Vagina (tissue), 2 donors: ENCODE results near the gene PAQR5. TPM values are rescaled to one million over a fixed set of nuclear protein-coding genes. Genes with fewer than 3 reads are reported as not detected.
A peak's percentile ranks its signal among the peaks of the same experiment; 100 is the strongest.

Source experiments
- DNase-seq, 2 donors: peaks; one replicate each; pipeline ENCODE4 v3.0.0-alpha.2; 2017; ENCODE audit errors: extremely low spot score in 2 of 2
- H3K27ac ChIP-seq: fragments of 200-600 bp; sonication (generic); one replicate; pipeline ENCODE4 v1.5.1; 2019
- H3K27me3 ChIP-seq: fragments of 200-600 bp; sonication (generic); one replicate; pipeline ENCODE4 v1.5.1; 2019
- H3K36me3 ChIP-seq, 2 donors: fragments of 200-600 bp; sonication (generic); one replicate each; pipeline ENCODE4 v1.5.1; 2017 to 2019
- H3K4me1 ChIP-seq: fragments of 200-600 bp; sonication (generic); one replicate; pipeline ENCODE4 v1.5.1; 2019
- H3K4me3 ChIP-seq, 2 donors: fragments of 200-600 bp; sonication (generic); 1 replicate in 1 of 2; 2 replicates in 1 of 2; pipeline ENCODE4 v1.5.1; 2016 to 2019
- H3K9me3 ChIP-seq: fragments of 200-600 bp; sonication (generic); one replicate; pipeline ENCODE4 v1.5.1; 2019
- POLR2A ChIP-seq, 2 donors: fragments of 450-650 bp; IDR thresholded peaks; one replicate each; pipeline ENCODE4 v1.6.1; 2017; ENCODE audit warnings: antibody characterized with exemption in 2 of 2, mild to moderate bottlenecking in 2 of 2, moderate library complexity in 2 of 2
- POLR2AphosphoS5 ChIP-seq, 2 donors: sonication (generic); formaldehyde crosslinking; IDR thresholded peaks; one replicate each; pipeline ENCODE4 v1.9.0; 2017; ENCODE audit warnings: antibody characterized with exemption in 2 of 2, mild to moderate bottlenecking in 2 of 2, low read depth in 1 of 2; ENCODE audit not compliant: insufficient read depth in 1 of 2
- intact Hi-C: fragments of 100-400 bp; cut with DNase I; formaldehyde crosslinking; loops from one replicate; pipeline ENCODE4 v1.15.1; 2023
- total RNA-seq: library from RNA; depleted of rRNA; stranded (reverse); fragments of >200 nt; gene quantifications from one replicate; pipeline ENCODE4 v1.2.3, GENCODE V29; 2016
- TF ChIP-seq, protein P1 (sequence below), 3 experiments: fragments of 450-650 bp in 2 of 3; fragments of 200-600 bp in 1 of 3; sonication (generic) in 1 of 3; IDR thresholded peaks; one replicate each; pipeline ENCODE4 v1.5.1; 2017 to 2019; ENCODE audit warnings: antibody characterized with exemption in 3 of 3, mild to moderate bottlenecking in 2 of 3, moderate library complexity in 2 of 3

PAQR5 gene
- total RNA-seq, 1 donor from 2014 or later, result 9.1 TPM

DNA sequence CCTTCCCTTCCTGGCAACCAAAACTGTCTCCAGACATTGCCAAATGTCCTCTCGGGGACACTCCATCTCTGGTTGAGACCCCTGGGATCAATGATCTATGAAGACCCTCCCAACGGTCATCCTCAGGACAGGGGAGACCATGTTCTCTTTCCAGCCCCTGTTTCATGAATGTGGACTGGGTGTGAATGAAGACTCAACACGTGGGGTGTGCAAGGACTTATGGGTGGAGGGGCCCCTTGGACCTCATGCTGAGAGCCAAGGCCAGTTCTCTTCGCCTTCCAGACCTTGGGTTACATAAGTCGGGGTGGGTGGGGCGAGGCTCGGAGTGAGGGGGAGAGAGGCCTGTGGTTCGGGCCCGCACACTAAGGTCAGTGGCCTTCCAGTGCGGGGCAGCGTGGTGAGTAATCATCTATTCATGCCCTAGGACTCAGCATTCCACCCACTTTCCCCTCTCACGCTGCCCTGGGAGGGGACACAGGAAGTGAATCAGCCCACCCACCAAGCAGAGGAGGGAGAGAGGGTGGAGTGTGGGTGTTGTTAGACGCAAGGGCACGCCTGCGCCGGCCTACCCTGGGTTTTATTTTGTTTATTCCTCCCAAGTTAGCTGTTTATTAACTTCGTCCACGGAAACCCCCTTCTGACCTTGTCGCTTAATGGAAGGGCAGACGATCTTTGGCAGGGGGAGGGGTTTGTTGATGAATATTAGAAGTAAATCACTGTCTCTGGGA lies 6.7 kb downstream of the PAQR5 start:
- peak overlapping the region; percentile 13 for H3K27ac ChIP-seq

DNA sequence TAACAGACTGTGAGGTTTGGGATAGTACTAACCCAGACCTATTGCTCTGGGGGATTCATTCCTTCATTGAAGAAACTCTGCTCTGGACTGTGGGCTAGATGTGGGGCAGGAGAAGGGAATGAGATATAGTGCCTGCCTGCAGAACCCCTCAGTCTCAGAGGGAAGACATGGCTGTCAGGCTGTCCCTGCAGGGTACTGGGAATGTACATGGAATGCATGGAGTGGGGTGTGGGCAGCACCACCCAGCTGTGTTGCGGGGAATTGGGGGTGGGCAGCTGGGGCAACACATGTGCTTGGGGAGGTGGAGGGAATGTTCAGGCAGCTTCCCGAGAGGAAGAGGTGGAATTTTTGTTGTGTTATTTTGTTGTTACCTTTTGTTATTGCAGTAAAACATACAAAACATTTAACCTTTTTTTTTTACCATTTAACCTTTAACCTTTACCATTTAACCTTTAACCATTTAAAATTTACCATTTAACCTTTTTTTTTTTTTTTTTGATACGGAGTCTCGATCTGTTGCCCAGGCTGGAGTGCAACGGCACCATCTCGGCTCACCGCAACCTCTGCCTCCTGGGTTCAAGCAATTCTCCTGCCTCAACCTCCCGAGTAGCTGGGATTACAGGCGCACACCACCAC lies 7.3 kb downstream of the PAQR5 start:
- Histone ChIP-seq H3K4me3 (no peak overlapping the region), H3K4me1 (no peaks in the 10 kb centered on the region), H3K27me3 (no peaks in the 10 kb centered on the region), H3K36me3 (no peaks in the 10 kb centered on the region), H3K27ac (peak overlapping the region; percentile 13), H3K9me3 (no peaks in the 10 kb centered on the region)
- intact Hi-C loops, result no loop called here
- no peak for TF ChIP-seq POLR2AphosphoS5 (IDR thresholded peaks at IDR 0.05; ENCODE audit: insufficient read depth in 1 of 2, low read depth in 1 of 2)
- TF ChIP-seq POLR2A (IDR thresholded peaks at IDR 0.05), result no peak
- TF ChIP-seq, protein P1, sequence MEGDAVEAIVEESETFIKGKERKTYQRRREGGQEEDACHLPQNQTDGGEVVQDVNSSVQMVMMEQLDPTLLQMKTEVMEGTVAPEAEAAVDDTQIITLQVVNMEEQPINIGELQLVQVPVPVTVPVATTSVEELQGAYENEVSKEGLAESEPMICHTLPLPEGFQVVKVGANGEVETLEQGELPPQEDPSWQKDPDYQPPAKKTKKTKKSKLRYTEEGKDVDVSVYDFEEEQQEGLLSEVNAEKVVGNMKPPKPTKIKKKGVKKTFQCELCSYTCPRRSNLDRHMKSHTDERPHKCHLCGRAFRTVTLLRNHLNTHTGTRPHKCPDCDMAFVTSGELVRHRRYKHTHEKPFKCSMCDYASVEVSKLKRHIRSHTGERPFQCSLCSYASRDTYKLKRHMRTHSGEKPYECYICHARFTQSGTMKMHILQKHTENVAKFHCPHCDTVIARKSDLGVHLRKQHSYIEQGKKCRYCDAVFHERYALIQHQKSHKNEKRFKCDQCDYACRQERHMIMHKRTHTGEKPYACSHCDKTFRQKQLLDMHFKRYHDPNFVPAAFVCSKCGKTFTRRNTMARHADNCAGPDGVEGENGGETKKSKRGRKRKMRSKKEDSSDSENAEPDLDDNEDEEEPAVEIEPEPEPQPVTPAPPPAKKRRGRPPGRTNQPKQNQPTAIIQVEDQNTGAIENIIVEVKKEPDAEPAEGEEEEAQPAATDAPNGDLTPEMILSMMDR (IDR thresholded peaks at IDR 0.05), result no peak
- DNase-seq, result no peak

More for the DNA sequence above, 6.7 kb downstream of the PAQR5 start:
- no peak for DNase-seq
- intact Hi-C loops, result no loop called here
- TF ChIP-seq, protein P1 (IDR thresholded peaks at IDR 0.05), result no peak
- TF ChIP-seq POLR2A (IDR thresholded peaks at IDR 0.05), result no peak
- no peak for TF ChIP-seq POLR2AphosphoS5 (IDR thresholded peaks at IDR 0.05; ENCODE audit: insufficient read depth in 1 of 2, low read depth in 1 of 2)
- H3K36me3 ChIP-seq, result no peaks in the 10 kb centered on the region
- H3K4me3 ChIP-seq, result no peak overlapping the region
- no peaks in the 10 kb centered on the region for H3K9me3 ChIP-seq
- H3K4me1 ChIP-seq, result no peaks in the 10 kb centered on the region
- no peaks in the 10 kb centered on the region for H3K27me3 ChIP-seq

DNA sequence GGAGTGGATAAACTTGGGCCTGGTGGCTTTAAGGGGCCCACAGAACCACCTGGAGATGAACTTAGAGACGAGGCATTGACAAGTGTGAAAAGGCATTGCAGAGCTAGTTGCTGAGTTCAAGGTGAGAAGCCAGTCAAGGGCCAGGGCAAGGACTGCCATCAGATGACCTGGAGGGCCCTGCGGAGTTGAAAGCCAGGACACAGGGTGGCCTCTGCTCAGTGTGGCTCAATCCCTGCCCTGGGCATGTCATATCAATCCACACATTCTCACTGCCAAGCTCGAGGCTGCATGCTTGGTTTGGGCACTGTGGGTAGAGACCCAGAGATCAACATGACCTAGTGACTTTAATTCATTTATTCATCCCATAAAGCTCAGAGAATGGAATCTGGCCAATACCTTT lies 9.2 kb downstream of the PAQR5 start:
- no peak for DNase-seq
- Histone ChIP-seq H3K9me3 (no peaks in the 10 kb centered on the region), H3K27ac (no peak overlapping the region), H3K36me3 (no peaks in the 10 kb centered on the region), H3K4me3 (no peak overlapping the region), H3K4me1 (no peaks in the 10 kb centered on the region), H3K27me3 (no peaks in the 10 kb centered on the region)
- TF ChIP-seq, protein P1 (IDR thresholded peaks at IDR 0.05), result no peak
- TF ChIP-seq POLR2AphosphoS5 (IDR thresholded peaks at IDR 0.05; ENCODE audit: insufficient read depth in 1 of 2, low read depth in 1 of 2), result no peak
- no peak for TF ChIP-seq POLR2A (IDR thresholded peaks at IDR 0.05)
- intact Hi-C loops, result no loop called here

DNA sequence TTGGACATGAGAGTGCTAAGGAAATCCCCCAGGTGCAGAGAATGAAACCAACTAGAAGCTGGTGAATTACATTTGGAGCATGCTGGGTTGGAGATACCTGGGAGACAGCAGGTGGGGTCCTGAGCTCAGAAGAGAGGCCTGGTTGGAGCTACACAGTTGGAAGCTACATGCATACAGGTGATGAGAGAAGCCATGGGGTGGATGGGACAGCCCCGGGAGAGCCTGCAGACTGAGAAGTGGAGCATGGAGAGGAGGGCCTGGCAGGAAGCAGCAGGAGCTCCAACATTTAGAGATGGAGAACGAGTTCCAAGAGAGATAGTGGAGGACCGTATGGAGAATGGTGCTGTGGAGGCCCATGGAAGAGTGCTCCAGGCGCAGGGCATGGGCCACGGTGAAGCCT lies 10.2 kb downstream of the PAQR5 start:
- intact Hi-C loops, result no loop called here
- H3K27ac ChIP-seq, result no peak overlapping the region
- no peaks in the 10 kb centered on the region for H3K27me3 ChIP-seq

More for the DNA sequence above, 10.2 kb downstream of the PAQR5 start:
- no peaks in the 10 kb centered on the region for H3K36me3 ChIP-seq
- no peak for DNase-seq
- no peaks in the 10 kb centered on the region for H3K4me1 ChIP-seq
- TF ChIP-seq, protein P1 (IDR thresholded peaks at IDR 0.05), result no peak
- TF ChIP-seq POLR2A (IDR thresholded peaks at IDR 0.05) (no peak), POLR2AphosphoS5 (IDR thresholded peaks at IDR 0.05; ENCODE audit: insufficient read depth in 1 of 2, low read depth in 1 of 2) (no peak)
- H3K9me3 ChIP-seq, result no peaks in the 10 kb centered on the region
- no peak overlapping the region for H3K4me3 ChIP-seq
